T-helper 1 cell treated with Interleukin-12 subunit alpha and Interleukin-12 subunit beta and Interleukin-4 antibody, amounts not matched to agents 30 ng/mL and 1 ng/mL, for 36 hours (primary cell): ENCODE results near the gene IQSEC1. TPM values are rescaled to one million over a fixed set of nuclear protein-coding genes. Genes with fewer than 3 reads are reported as not detected.

ENCODE experiments used
- intact Hi-C: fragments of 100-400 bp; cut with micrococcal nuclease; formaldehyde crosslinking; loops from one replicate; pipeline ENCODE4 v1.15.1; 2024
- total RNA-seq: library from RNA; stranded (reverse); gene quantifications from 2 replicates; pipeline ENCODE4 v1.2.3, GENCODE V29; 2022

Gene IQSEC1
- total RNA-seq, 1 donor from 2014 or later, result 54.4 TPM

DNA sequence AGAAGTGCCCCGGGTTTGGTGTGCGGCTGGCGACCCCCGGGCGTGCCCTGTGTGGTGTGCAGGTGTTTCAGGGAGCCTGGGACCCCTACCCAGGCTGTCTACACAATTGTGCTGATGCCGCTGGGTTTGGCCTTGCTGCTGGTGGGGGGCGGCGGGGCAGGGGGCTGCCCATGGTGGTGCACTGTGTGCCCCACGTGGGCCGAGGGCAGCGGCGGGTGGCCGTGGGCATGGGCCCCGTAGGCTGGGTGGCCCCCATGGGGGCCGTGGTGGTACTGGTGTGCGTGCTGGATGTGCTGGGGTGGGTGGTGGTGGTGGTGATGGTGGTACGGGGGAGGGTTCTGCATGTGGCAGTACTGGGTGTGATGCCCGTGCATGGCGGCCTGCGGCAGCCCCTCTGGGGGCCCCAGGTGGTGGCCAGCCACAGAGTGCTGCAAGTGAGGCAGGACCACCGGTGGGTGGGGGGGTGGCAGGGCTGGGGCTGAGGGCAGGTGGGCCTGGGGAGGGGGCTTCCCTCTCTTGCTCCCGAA, 172.3 kb downstream of the IQSEC1 start:
- intact Hi-C loops, result no loop called here

DNA sequence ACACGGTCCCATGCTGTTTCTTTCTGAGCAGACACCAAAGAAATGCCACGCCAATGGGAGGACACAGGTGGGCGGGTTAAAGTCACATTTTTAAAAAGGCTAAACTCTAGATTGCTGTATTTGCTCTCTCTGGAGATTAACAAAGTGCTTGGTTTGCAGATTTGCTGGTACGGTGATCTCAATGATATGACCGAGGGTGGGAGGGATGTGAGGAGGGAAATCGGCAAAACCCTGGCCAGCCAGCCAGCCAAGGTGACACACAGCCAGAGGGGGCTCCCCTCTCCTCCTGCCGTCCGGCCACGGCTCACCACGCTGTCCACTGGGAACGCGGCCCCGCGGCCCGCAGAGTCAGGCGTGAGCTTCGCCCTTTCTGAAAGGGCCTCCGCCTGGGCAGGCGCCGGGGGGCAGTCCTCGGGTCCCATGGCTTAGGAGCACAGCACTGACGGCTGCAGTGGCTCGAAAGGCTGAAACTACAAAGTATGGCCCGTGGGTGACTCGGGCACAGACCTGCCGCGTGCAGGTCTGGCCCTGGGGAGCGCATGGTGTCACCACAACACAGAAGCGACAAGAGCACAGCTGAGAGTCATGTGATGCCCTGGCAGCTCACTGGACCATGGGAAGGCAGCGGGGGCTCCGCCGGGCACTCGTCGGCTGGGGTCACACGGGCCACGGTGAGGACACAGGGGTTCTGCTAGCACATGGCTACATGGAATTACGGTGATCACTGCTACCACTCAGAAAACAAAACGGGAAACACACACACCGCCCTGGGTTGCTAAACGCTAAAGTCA, 174.1 kb downstream of the IQSEC1 start:
- intact Hi-C loops, result no loop called here

DNA sequence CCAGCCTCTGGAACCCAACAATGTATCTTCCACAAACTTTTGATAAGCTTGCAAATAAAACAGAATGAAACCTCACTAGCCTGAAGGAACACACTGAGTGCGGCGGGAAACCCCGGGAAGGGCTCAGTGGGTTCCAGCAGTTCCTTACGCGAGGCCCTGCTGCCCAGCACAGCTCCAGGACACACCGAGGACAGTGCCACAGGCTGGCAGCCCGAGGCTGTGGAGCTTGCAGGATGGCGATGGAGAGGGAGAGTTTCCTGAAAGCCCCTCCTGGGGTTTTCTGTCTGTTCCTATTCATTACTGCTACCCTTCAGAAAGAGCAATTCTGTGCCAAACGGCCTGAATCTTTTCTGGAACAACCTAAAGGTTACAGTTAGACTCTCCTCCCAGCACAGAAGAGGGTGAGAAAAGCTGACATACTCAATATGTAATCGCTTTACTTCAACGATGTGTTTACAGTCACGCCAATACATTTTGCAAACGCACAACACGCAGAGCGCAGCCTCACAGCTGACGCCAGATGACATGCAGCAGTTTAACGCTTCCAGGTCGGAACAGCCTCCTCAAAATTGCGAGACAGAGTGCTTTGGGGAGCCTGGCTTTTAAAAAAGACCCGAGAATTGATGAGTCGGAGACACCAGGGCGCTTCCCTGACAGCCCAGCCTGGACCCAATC, 174.8 kb downstream of the IQSEC1 start:
- intact Hi-C loops, result no loop called here

DNA sequence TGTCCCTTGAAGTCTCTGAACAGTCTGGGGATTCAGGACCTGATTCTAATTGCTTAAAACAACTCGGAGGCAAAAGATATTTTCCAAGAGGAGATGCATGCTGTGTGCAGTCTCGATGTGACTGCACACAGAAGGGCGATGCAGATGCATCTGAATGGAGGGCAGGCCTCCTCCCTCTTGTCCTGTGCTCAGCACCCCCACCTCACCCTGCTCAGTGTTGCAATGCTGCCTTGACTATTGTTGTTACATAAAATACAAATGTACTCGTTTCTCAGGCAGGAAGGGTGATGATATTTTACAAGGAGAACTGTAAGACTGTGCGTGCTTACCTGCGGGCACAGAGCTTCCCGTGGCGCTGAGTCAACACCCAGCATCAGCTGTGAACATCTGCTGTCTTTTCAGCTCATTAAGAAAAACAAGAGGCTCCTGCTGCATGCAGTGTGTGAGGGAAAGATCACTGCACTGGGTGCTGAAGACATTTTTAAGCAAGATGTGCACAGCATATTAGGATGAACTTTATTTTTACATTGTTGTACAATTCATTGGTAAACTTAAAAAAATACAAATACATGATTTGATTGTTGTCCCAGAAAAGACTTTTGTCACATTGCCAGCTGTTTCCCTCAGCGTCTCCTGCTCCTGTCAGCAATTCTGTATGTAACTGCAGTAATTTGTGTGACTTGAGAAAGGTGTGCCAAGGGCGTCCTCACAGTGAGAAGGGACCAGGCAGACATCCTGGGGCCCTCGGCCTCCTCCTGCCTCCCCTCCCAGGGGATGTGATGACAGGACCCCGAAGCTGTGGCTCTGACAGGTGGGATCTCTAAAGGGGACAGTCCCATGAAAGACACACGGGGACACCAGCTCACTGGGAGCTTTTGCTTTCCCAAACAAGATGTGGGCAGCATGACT, 175.6 kb downstream of the IQSEC1 start:
- intact Hi-C loops, result no loop called here

GRCh38 chr3:12896063-12896985, 176.9 kb downstream of the IQSEC1 start:
- intact Hi-C loops, result no loop called here

GRCh38 chr3:12895391-12896062, 177.7 kb downstream of the IQSEC1 start:
- intact Hi-C loops, result no loop called here

DNA sequence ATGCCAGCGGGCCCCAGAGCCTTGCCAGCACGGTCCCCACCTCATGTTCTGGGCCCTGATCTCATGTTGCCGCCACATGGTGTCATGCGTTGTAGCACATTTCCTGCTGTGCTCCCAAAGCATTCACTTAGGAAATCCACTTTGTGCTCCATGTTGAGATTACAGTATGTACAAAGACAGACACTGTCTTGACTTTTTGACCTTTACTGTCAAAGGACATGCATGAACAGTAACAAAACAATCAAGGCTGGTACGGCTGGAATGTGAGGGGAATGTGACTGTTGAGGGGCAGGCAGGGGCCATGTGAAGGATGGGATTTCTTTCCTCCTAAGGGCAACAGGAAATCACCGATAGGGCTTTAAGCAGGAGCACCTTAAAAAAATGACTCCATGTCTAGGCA, 178.6 kb downstream of the IQSEC1 start:
- intact Hi-C loops, result no loop called here

DNA sequence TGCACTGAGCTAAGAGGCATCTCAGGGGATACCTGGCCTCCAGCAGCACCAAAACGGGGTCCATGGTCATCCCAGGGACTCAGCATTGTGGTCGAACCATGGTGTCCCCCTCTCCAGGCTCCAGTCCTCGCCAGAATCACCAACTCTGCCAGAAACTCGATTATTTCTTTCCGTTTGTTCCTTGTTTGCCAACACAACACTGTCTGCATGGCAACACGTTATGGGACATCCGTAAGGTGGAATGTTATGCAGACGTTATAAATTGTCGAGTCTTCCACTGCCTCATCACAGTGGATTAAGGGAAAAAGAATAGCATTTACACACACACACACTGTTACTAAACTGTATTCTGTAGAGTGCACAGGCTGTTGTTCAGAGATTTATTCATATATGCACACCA, 179.4 kb downstream of the IQSEC1 start:
- intact Hi-C loops, result no loop called here

DNA sequence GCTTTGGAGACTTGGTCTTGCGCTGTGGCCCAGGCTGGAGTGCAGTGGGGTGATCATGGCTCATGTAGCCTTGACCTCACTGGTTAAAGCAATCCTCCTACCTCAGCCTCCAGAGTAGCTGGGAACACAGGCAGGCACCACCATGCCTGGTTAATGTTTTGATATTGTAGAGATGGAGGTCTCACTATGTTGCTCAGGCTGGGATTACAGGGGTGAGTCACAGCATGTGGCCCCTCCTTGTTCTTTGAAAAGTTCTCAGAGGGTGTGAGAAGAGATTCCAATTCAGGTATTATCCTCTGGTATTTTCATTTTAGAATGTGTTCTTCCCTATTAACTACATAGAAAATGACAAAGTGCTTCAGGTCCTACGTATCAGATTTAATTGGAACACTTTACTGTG, 180.0 kb downstream of the IQSEC1 start:
- intact Hi-C loops, result no loop called here

DNA sequence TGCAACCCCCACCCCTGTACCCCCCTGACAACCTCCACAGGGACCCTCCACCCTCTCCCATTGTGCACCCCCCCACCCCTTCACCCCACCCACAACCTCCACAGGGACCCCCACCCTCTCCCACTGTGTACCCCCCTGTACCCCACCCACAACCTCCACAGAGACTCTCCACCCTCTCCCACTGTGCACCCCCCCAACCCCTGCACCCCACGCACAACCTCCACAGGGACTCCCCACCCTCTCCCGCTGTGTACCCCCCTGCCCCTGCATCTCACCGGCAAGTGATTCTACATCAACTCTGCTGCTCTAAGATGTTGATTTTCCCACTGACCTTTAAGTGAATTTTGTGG, 180.4 kb downstream of the IQSEC1 start:
- intact Hi-C loops, result loop anchor here (1.0 kb wide), 5 partner anchors 25 to 758 kb away; partner anchors contain the start of gene RPL32

- intact Hi-C loops, result loop anchor here (1.0 kb wide), 5 partner anchors 24 to 757 kb away; partner anchors contain the start of gene RPL32
Observed at GRCh38 chr3:12891985-12892839, 181.0 kb downstream of the IQSEC1 start.

GRCh38 chr3:12891391-12891984, 181.7 kb downstream of the IQSEC1 start:
- intact Hi-C loops, result no loop called here

GRCh38 chr3:12890610-12891390, 182.4 kb downstream of the IQSEC1 start:
- intact Hi-C loops, result no loop called here

DNA sequence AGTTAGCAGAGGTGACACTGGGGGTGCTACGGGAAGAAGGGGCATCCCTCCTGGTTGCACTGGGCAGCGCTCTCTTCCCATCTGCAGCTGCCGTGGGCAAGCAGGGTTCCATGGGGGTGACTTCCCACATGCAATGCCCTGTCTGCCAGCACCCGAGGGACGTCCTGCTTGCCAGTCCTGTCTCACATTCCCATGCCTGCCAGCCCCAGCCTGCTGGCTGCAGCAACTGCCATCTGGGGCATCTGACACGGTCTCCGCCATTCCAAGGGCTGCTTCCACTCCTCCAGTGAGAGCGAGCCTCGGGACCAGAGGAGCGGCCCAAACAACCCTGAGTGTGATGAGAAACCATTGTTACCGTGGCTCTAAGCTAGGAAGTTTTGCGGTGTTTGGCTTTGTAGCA, 186.5 kb downstream of the IQSEC1 start:
- intact Hi-C loops, result no loop called here

DNA sequence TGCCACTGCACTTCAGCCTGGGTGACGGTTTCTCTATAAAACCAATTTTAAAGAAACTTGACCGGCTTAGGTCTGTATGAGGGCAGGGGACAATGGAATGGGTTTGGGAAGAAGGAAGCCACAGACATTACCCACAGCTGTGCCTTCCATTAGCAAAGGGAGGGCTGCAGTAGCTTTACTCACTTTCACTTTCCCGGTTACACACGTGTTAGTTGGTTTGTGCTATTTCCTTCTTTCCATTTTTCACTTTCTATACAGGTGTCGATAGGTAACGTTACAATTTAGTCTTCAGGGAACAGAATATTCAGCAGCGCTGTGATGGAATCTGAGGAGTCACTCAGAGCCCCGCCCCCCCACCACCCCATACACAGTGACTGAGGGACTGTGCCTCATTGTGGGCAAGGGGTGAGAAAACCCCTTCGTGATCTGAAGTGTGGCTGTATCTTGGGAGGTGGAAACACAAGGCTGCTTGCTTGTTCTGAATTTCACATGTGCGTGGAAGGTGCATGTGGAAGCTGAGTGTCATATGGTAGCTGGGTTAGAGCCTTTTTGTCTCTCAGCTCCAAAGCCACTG, 187.0 kb downstream of the IQSEC1 start:
- intact Hi-C loops, result no loop called here

DNA sequence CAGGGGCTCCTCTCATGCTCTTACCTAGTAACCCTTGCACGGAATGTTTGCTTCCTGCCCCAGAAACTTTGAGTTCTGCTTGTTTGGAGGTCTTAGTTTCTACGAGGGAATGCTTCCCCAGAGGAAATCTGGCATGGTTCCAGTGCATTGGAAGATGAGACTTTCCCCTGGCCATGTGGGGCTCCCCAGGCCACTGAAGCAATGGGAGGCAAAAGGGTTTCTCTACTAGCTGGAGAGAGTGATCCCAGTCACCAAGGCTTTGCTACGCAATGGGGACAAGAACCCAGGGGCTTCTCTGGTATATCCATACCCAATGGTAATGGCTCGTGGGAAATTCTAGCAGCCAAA, 187.7 kb downstream of the IQSEC1 start:
- intact Hi-C loops, result no loop called here

DNA sequence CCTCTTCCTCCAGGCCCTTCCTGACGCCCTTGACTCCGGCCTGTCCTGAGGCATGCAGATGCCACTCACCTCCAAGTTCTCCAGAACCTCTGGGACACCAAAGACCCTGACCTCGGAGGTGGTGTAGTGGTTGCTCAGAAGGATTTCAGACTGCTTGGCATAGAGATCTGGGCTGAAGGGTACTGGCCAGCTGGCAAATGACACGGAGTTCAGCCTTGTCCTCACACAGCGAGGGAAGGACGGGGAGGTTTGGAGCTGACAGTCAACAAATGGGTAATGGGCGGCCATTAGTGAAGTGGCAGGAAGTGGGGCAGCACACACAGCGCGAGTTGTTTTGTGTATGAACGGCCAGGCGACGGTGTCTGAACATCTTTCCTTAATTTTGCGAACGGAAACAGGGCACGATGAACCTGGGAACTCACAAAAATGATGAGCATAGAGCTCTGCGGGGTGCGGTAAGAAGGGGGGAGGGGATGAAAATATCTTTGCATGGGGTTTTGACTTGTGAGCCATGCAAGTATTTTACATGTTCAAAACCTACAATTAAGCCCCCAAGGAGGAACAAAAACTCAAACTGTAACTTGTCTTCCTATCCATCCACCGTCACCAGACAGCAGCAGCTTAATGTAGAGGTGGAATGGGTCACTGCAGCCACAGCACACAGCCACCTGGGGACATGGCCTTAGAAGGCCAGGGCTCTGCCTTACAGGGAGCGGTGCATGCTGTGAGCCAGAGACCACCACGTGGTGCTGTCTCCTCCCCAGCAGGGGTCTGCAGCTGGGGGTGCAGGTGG, 188.2 kb downstream of the IQSEC1 start:
- intact Hi-C loops, result no loop called here
